Ureter (tissue), 1 donor: ENCODE measurements around the gene MCCD1. TPM values are rescaled to one million over a fixed set of nuclear protein-coding genes. Genes with fewer than 3 reads are reported as not detected.

Experiments
- DNase-seq: peaks from one replicate; pipeline ENCODE4 v3.0.0-alpha.2; 2020; ENCODE audit warnings: low spot score
- total RNA-seq: library from RNA; stranded (reverse); gene quantifications from one replicate; pipeline ENCODE4 v1.2.4, GENCODE V29; 2023
- donor health status: DM: yes; HTN: yes; CAD: no.

MCCD1 gene
- total RNA-seq, 1 donor from 2014 or later, result not detected

- DNase-seq, result no peak
These were observed 18.8 kb upstream of the MCCD1 start for GRCh38 chr6:31510007-31510406.

DNA sequence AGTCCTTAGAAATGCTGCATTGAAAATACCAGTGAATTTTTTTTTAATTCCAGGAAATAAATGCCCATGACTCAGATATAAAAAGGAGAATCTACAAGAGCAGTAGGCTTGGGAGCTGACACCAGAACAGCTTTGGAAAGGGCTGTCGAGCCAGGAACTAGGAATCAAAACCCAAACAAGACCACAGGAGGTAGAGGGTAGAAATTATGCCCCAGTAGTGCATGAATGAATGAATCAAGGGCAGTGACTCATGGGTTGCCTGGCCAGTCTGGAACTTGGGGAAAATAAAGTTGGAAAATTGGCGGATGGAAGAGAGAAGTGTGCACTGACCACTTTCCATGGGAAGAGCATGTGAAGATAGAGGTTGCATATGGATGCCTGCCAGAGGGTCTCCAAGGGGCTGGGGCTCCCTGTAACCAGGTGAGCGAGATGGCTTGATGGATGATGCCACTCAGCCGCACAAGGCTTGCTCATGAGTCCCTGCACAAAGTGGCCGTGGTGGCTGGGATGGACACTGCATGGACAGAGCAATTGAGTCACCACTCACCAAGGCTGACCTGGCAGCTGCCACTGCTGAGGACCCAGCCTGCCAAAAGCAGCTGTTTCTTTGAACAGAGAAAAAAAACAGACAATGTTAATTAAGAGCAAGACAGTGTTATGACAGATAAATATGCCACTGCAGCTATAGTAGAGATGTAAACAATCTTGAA, 15.2 kb upstream of the MCCD1 start:
- DNase-seq, result no peak

DNA sequence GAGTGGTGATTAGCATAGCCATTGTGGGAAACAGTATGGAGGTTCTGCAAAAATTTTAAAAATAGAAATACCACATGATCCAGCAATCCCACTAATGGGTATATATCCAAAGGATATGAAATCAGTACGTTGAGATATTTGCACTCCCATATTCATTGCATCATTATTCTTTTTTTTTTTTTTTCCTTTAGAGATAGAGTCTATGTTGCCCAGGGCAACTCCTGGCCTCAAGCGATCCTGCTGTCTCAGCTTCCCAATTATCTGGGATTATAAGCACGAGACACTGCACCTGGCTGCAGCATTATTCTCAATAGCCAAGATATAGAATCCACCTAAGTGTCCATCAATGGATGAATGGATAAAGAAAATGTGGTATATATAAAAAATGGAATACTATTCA, 6.9 kb upstream of the MCCD1 start:
- no peak for DNase-seq

- no peak for DNase-seq
These were observed 3.2 kb upstream of the MCCD1 start for GRCh38 chr6:31525553-31525931.

GRCh38 chr6:31525932-31526591, 2.7 kb upstream of the MCCD1 start:
- no peak for DNase-seq

GRCh38 chr6:31528307-31528777, 420 bp upstream of the MCCD1 start:
- no peak for DNase-seq

DNA sequence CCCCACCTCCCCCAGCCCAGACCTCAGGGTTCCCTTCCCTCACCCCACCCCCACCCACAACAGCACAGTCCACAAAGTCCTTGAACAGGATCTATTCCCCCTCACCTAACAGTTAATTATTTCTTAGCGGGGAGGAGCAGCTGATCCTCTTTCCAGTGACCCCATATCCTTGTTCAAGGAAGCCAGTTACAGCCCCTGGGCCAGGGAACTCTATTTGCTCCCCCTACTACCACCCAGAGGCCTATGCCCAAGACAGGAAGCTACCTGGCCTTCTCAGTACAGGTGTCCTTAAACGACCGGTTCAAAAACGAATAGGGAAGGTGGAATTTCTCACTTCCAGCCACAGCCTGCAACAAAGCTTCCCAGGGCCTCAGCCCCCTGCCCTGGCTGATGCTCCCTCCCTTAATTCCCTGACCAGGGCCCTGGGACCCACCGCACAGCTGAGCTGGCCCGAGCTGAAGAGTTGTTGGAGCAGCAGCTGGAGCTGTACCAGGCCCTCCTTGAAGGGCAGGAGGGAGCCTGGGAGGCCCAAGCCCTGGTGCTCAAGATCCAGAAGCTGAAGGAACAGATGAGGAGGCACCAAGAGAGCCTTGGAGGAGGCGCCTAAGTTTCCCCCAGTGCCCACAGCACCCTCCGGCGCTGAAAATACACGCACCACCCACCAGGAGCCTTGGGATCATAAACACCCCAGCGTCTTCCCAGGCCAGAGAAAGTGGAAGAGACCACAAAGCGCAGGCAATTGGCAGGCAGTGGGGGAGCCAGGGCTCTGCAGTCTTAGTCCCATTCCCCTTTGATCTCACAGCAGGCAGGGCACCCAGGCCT, 778 bp downstream of the MCCD1 start:
- no peak for DNase-seq

- no peak for DNase-seq
These were observed 1.9 kb downstream of the MCCD1 start for GRCh38 chr6:31530659-31531058.

DNA sequence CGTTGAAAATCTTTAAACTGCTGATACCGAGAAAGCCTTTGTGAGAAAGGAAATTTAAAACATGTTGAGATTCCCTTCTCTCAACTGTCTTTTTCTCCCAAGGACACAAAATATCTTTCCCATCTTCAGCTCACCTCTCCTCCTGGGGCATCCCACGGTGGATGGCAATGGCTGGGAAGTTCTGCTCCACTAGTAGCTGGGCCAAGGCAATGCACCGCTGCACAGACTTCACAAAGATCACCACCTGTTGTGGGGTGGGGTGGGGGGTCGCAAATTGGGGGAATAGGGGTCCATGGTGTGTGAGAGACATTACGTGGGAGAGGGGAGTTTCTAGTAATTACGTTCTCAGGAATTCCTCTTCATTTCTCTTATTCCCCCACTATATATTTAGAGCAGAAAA, 2.4 kb downstream of the MCCD1 start:
- DNase-seq, result no peak

- DNase-seq, result no peak
These were observed 3.2 kb downstream of the MCCD1 start for GRCh38 chr6:31531771-31532643.

GRCh38 chr6:31532644-31533454, 4.1 kb downstream of the MCCD1 start:
- DNase-seq, result no peak

DNA sequence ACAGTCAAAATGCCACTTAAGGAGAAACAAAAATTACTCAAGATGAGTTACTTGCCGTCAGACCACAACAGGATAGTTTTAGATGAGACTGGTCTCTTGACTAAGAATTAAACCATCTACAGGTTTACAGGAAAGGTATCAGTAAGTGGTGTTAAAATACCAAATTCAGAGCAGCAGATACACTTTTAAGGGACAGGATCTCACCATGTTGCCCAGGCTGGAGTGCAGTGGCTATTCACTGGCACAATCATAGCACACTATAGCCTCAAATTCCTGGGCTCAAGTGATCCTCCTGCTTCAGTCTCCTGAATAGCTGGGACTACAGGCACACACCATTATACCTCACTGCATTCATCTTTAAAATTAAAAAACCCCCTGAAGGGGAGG, 4.7 kb downstream of the MCCD1 start:
- DNase-seq, result no peak

DNA sequence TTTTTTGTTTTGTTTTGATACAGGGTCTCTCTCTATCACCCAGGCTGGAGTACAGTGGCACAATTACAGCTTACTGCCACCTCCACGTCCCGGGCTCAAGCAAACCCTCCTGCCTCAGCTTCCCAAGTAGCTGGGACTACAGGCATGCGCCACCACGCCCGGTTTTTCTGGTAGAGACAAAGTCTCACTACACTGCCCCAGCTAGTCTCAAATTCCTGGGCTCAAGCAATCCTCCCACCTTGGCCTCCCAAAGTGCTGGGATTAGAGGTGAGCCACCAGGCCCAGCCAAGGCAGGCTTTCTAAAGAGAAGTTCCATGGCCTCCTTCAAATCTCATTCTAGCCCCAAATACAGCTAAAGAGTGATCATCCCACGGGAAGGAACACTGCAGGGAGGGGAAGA, 5.2 kb downstream of the MCCD1 start:
- no peak for DNase-seq

DNA sequence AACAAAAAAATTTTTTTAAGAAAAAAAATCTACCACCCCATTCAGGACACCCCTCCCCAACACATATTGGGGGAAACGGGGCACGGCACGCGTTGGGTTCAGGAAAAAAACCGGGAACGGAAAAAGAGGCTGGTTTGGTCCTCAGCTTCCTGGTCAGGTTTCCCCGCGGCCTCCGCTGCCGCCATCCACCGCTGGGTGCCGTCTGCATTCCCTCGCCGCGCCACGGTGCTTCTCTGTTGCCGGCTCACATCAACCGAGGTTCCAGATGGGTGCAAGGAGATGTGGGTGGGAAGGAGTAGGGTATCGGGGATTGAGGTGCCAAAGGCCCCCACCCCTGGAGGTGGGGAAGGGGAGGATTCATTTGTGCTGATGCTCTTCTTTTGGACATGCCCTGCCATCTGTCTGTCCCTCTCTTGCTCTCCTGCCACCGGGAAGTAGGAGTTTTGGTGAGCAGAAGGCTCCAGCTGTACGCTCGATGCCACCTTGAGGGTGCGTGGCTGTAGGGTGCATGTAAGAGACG, 5.8 kb downstream of the MCCD1 start:
- no peak for DNase-seq

DNA sequence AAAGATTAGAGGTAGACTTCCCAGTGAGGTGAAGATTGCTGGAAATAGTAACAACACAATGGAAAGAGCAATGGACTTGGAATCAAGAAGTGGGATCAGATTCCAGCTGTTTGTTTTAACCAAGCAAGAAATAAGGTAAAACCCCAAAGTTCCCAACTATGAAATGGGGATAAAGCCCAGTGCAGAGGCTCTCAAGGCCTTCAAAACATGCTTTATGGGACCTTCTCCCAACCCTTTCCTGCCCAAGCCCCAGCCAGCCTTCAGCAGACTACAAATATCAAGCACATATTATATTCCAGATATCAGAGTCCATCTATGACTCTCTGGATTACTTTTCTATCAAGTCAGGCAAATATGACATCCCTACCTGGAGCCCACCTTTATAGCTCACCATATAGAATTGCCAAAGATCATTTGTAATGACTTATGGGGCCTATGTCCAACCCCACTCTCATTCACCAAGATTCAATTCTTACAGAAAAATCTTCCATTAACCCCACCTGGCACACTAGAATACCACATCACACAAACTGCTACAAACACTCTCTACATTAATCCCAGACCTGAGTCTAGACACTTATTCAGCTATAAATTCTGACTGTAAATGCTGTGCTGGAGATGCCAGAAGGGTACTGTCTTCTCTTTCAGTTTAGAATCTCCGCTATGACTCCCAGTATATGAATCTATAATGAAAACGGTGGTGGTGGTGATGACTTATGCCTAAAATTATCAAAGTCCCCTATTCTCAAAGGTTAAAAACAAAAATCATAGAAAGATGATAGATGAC, 7.0 kb downstream of the MCCD1 start:
- DNase-seq, result no peak

DNA sequence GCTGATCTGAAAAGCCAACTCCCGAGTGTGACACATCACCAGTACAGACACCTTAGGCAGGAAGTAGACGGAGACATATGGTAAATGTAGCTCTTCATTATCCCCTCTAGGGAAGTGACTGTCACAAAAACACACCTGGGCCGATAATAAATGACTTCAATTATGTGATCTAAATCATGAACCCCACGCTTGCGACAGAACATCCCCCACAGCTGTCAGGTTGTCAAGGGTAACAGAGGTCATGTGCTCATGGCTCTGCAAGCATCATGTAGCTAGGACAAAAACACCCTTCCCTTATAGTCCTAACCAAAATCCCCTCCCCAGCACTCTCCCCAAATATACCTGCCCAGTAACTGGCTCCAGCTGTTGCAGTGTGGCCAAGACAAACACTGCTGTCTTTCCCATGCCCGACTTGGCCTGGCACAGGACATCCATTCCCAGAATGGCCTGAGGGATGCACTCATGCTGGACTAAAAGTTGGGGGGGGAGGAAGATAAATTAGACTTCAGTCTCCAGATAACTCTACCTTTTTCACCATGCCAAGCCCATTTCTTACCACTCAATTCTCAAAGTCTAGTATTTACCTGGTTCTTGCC, 10.1 kb downstream of the MCCD1 start:
- no peak for DNase-seq

DNA sequence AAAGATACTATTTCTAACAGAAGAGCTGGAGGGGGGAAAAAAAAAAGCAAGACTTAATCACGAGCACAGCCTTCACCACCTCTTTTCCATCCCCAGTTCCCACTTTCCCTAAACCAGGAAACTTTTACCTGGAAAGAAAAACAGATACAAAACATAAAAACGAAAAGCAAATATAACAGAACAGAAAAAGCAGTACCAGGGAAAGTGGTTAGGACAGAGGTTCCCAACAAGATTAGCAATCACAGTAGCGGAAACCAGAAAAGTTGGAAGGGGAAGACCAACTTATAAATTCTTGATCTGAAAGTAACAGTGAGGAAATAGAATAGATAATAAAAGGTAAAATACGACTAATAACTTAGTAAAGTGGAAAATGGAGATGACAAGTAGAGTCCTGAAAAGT, 11.9 kb downstream of the MCCD1 start:
- no peak for DNase-seq

- peak; percentile 69 for DNase-seq
These were observed 12.4 kb downstream of the MCCD1 start for GRCh38 chr6:31541059-31541657.
